Progenitor cell of endocrine pancreas (in vitro differentiated cells): ENCODE data around the gene UCHL1. TPM values are rescaled to one million over a fixed set of nuclear protein-coding genes. Genes with fewer than 3 reads are reported as not detected.

Experiments
- DNase-seq: peaks from one replicate; pipeline ENCODE4 v3.0.0; 2021; ENCODE audit warnings: low spot score; ENCODE audit not compliant: unreplicated experiment
- H3K27ac Mint-ChIP-seq: 2 replicates; pipeline ENCODE4 v1.8.0; 2021; ENCODE audit warnings: mild to moderate bottlenecking, moderate library complexity, mixed read lengths
- H3K27me3 Mint-ChIP-seq: 2 replicates; pipeline ENCODE4 v1.8.0; 2021; ENCODE audit warnings: mixed read lengths
- H3K36me3 Mint-ChIP-seq: 2 replicates; pipeline ENCODE4 v1.8.0; 2022; ENCODE audit warnings: mixed read lengths; ENCODE audit not compliant: insufficient read depth
- H3K4me1 Mint-ChIP-seq: 2 replicates; pipeline ENCODE4 v1.8.0; 2021; ENCODE audit warnings: low read depth, mixed read lengths
- H3K4me3 Mint-ChIP-seq: 2 replicates; pipeline ENCODE4 v1.8.0; 2021; ENCODE audit warnings: low read depth, mild to moderate bottlenecking, moderate library complexity, mixed read lengths
- H3K9me3 Mint-ChIP-seq: 2 replicates; pipeline ENCODE4 v1.8.0; 2021; ENCODE audit warnings: low read depth, mixed read lengths
- total RNA-seq: library from RNA; stranded (reverse); gene quantifications from 2 replicates; pipeline ENCODE4 v1.2.1, GENCODE V29; 2021
- TF ChIP-seq, protein P1 (sequence below): fragments of 200-600 bp; sonication (generic); IDR thresholded peaks from one replicate; pipeline ENCODE4 v1.5.0; 2021; ENCODE audit warnings: antibody characterized with exemption, mild to moderate bottlenecking; ENCODE audit not compliant: unreplicated experiment

The UCHL1 gene
- total RNA-seq, 1 donor from 2014 or later = 270 TPM

DNA sequence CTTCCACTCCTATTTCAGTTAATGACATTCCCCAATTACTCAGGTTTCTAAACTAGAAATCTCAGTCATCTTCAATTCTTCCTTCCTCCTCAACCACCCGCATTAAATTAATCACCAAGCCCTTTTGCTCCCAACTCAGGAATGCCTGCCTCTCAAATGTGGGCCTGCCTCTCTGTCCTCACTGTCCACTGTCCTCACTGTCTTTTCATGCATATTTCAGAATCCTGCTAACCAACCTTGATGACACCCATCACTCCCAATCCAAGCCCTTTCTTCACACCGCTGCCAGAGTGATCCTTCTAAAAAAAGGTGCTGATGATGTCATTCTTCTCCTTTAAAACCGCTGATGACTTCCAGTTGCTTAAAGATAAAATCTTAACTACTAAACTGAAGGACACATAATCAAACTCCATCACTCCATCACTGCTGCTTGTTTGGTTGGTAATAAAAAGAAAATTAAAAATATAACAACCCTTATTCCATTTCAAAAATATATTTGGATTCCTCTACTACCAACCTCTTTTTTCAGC is 37.2 kb upstream of the UCHL1 start:
- Mint-ChIP-seq H3K27me3 (no peaks in the 10 kb centered on the region), H3K27ac (no peak overlapping the region), H3K36me3 (no peaks in the 10 kb centered on the region), H3K4me3 (no peak overlapping the region), H3K4me1 (peaks cover 29% of the 10 kb centered on the region), H3K9me3 (no peaks in the 10 kb centered on the region)
- no peak for DNase-seq
- TF ChIP-seq, protein P1, sequence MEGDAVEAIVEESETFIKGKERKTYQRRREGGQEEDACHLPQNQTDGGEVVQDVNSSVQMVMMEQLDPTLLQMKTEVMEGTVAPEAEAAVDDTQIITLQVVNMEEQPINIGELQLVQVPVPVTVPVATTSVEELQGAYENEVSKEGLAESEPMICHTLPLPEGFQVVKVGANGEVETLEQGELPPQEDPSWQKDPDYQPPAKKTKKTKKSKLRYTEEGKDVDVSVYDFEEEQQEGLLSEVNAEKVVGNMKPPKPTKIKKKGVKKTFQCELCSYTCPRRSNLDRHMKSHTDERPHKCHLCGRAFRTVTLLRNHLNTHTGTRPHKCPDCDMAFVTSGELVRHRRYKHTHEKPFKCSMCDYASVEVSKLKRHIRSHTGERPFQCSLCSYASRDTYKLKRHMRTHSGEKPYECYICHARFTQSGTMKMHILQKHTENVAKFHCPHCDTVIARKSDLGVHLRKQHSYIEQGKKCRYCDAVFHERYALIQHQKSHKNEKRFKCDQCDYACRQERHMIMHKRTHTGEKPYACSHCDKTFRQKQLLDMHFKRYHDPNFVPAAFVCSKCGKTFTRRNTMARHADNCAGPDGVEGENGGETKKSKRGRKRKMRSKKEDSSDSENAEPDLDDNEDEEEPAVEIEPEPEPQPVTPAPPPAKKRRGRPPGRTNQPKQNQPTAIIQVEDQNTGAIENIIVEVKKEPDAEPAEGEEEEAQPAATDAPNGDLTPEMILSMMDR = no peak

DNA sequence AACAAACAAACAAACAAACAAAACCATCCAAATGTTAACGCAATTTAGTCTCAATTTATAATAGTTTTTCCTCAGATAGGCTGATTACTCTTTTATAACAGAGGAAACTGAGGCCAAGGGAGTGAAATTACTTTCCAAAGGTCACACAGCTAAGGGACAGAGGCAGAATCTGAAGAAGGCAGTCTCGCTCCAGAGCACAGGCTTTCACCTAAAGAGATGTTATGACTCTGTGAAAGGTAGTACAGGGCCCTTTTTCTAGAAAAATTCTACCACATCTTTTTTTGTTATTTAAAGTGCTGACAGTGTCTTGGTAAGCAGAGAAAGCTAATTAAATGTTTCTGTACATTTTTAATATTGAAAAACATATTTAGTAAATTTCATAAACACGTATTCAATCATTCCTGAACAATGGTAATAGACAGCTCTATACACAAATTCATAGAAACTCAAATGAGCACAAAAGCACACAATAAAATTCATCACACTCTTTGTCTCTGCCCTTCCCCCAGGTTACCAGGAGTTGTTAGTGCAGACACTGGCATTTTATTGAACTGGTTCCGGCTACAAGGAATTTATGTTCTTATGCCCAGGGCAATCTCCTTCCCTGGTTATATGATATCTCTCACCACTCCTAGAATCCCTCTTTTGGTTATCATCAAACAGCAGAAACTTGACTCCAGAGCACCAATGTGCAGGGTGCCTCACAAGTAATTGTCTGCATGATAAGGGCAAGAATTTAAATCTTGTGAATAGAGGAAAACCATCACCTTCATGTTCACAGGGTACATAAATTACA is 34.7 kb upstream of the UCHL1 start:
- no peak for DNase-seq
- H3K36me3 Mint-ChIP-seq = no peaks in the 10 kb centered on the region
- H3K4me1 Mint-ChIP-seq = peaks cover 11% of the 10 kb centered on the region
- TF ChIP-seq, protein P1 = no peak
- no peak overlapping the region for H3K27ac Mint-ChIP-seq
- H3K9me3 Mint-ChIP-seq = no peaks in the 10 kb centered on the region
- no peak overlapping the region for H3K4me3 Mint-ChIP-seq
- no peaks in the 10 kb centered on the region for H3K27me3 Mint-ChIP-seq

DNA sequence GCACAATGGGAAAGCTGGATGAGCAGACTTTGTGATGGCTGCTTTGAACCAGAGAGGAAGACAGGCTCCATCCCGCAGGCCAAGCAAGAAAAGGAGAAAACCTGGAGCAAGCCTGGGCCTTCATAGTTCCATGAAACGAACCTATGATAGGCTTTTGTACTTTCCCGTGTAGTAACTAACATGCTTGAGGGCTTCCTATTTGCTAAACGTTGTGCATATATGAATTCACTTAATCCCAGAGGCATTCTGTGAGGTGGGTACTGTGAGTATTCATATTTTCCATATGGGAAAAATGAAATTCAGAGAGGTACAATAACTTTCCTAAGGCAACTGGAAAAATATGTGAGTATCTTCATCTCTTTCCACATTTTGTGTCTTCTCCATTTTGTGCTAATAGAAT is 28.8 kb upstream of the UCHL1 start:
- TF ChIP-seq, protein P1 = no peak
- no peak overlapping the region for H3K4me3 Mint-ChIP-seq
- H3K4me1 Mint-ChIP-seq = peaks cover 2% of the 10 kb centered on the region
- no peaks in the 10 kb centered on the region for H3K36me3 Mint-ChIP-seq
- no peaks in the 10 kb centered on the region for H3K27me3 Mint-ChIP-seq
- no peak for DNase-seq
- no peaks in the 10 kb centered on the region for H3K9me3 Mint-ChIP-seq
- no peak overlapping the region for H3K27ac Mint-ChIP-seq

DNA sequence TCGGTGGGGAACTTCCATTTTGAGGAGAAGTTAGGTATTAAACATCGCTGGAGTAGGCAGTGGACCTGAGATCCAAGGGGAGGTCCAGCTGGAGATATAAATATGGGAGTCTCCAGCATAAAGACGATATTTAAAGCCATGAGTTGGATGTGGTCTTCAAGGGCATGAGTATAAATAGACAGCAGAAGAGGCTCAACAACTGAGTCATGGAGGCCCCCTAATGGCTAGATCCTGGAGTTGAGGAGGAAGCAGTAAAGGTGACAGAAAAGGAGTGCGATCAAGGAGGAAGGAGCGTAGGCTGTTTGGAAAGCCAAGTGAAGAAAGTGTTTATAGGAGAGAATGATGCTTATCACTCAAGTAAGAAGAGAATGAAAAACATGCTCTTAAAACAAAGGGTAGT is 24.3 kb upstream of the UCHL1 start:
- DNase-seq = no peak
- no peaks in the 10 kb centered on the region for H3K36me3 Mint-ChIP-seq
- H3K9me3 Mint-ChIP-seq = peaks cover 1% of the 10 kb centered on the region
- H3K27ac Mint-ChIP-seq = no peak overlapping the region
- TF ChIP-seq, protein P1 = no peak
- no peaks in the 10 kb centered on the region for H3K27me3 Mint-ChIP-seq
- no peak overlapping the region for H3K4me3 Mint-ChIP-seq
- peaks cover under 1% of the 10 kb centered on the region for H3K4me1 Mint-ChIP-seq

DNA sequence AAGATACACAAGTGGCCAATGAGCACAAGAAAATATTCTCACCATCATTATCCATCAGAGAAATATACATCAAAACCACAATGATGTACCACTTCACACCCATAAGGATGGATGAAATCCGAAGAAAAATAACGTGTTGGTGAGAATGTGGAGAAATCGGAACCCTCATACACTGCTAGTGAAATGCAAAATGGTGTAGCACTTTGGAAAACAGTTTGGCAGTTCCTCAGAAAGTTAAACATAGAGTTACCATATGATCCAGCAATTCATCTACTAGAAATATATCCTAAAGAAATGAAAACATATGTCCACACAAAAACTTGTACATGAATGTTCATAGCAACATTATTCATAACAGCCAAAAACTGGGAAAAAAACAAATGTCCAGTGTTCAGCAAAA is 23.9 kb upstream of the UCHL1 start:
- Mint-ChIP-seq H3K36me3 (no peaks in the 10 kb centered on the region), H3K4me1 (peaks cover 2% of the 10 kb centered on the region), H3K4me3 (no peak overlapping the region), H3K27ac (no peak overlapping the region), H3K27me3 (no peaks in the 10 kb centered on the region), H3K9me3 (peaks cover 3% of the 10 kb centered on the region)
- TF ChIP-seq, protein P1 = no peak
- DNase-seq = no peak
